Immature natural killer cell (primary cell): ENCODE measurements around the gene NOTCH3. TPM values are rescaled to one million over a fixed set of nuclear protein-coding genes. Genes with fewer than 3 reads are reported as not detected.

ENCODE experiments used
- DNase-seq, 3 donors: peaks; one replicate each; pipeline ENCODE4 v3.0.0; 2022; ENCODE audit warnings: mixed read lengths in 1 of 3
- H3K27ac Mint-ChIP-seq, 6 donors: one replicate each; pipeline ENCODE4 v1.8.0; 2020; ENCODE audit warnings: mixed read lengths in 6 of 6, mild to moderate bottlenecking in 5 of 6, inconsistent platforms in 4 of 6, moderate library complexity in 3 of 6
- H3K27me3 Mint-ChIP-seq, 3 donors: one replicate each; pipeline ENCODE4 v1.8.0; 2020 to 2021; ENCODE audit warnings: low read depth in 3 of 3, mild to moderate bottlenecking in 3 of 3, mixed read lengths in 3 of 3, moderate library complexity in 3 of 3, inconsistent platforms in 1 of 3
- H3K36me3 Mint-ChIP-seq, 3 donors: one replicate each; pipeline ENCODE4 v1.8.0; 2020; ENCODE audit warnings: mixed read lengths in 3 of 3, inconsistent platforms in 2 of 3, mild to moderate bottlenecking in 2 of 3
- H3K4me1 Mint-ChIP-seq, 2 donors: one replicate each; pipeline ENCODE4 v1.8.0; 2020; ENCODE audit warnings: inconsistent platforms in 2 of 2, mild to moderate bottlenecking in 2 of 2, mixed read lengths in 2 of 2, moderate library complexity in 1 of 2
- H3K4me3 Mint-ChIP-seq, 5 donors: one replicate each; pipeline ENCODE4 v1.8.0; 2020; ENCODE audit warnings: mild to moderate bottlenecking in 5 of 5, mixed read lengths in 5 of 5, inconsistent platforms in 3 of 5, moderate library complexity in 3 of 5
- H3K9me3 Mint-ChIP-seq, 6 donors: one replicate each; pipeline ENCODE4 v1.8.0; 2020; ENCODE audit warnings: mild to moderate bottlenecking in 6 of 6, mixed read lengths in 6 of 6, inconsistent platforms in 4 of 6, moderate library complexity in 3 of 6
- polyA plus RNA-seq, 3 donors: library from polyadenylated mRNA; unstranded; fragments of 300-500 nt; fragmentation: Illumina TruSeq; gene quantifications; one replicate each; pipeline ENCODE4 v1.2.3, GENCODE V29; 2021

Gene NOTCH3
- polyA plus RNA-seq, 3 donors from 2014 or later, result not detected

DNA sequence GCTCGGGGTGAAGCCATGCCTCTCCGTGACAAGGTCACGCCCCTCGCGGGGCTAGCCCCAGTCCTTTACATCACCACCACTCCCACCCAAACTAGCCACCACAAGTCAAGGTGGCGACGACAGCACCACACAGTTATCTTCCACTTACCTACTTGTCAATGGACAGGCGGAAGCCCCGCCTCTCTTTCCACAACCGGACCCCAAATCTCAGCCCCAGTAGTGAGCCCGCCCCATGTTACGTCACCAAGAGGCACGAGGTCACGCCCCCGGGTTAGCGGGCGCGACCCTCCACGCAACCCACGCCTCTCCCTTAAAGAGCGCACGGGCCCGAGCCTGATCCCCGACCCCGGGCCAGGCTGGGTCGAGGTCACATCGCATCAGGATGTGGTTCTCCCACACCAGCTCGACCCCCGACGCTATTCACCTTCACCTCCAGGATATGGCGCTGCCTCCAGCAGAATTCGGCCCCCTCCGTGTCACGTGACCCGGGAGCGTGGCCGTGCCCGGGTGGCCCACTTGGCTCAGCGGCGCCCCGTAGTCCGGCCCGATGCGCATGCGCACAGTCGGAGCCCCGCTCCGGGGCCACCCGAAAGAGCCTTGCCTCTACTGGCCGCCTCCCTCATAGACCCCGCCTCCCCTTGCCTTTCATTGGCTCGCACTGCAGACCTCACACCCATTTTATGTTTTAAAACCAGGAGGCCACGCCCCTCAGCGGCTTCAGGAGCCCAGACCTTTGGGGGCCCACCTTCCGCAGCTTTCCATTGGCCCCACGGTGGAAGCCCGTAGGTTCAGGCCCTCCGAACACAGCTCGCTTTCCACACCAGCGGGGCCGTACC, 75.3 kb downstream of the NOTCH3 start:
- Mint-ChIP-seq H3K4me3 (peak overlapping the region; percentile 97 to 100 (median 99)), H3K27me3 (peaks cover 7 to 17% (median 10%) of the 10 kb centered on the region in 3 donors), H3K4me1 (peaks cover 17 to 23% of the 10 kb centered on the region in 2 donors), H3K27ac (peak overlapping the region; percentile 97 to 100 (median 98)), H3K36me3 (peaks cover 4 to 7% (median 5%) of the 10 kb centered on the region in 3 donors), H3K9me3 (no peaks in the 10 kb centered on the region)
- peak; percentile 99 for DNase-seq

DNA sequence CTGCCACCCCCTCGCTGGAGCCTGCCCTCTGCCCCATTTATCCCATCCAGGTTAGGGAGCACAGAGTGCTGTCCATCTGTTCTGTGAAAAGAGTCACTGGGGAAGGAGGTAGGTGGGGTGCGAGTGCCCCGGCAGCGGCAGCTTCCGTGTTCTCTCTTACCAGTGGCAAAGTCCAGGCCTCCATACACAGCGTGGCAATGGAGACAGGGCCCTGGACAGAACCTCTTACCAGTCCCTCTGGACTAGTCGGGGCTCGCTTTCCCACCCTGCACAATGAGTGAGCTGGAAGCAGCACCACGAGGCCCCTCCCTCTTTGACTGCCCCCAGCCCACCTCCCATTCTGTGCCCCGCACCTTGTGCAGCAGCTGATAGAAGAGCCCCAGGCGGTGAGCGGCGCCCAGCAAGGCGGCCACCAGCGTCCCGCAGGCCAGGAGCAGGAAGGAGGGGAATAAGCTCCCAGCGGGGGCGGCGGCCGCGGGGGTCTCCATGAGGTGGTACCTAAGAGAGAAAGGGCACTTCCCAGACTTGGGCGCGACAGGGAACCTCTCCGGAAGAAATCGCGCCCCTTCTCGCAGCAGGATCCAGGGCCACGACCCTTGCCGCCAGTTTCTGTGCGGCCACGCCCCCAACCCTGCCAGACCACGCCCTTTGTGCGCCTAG, 76.1 kb downstream of the NOTCH3 start:
- Mint-ChIP-seq H3K4me1 (peaks cover 17 to 23% of the 10 kb centered on the region in 2 donors), H3K27ac (peak overlapping the region; percentile 97 to 100 (median 98)), H3K36me3 (peaks cover 4 to 7% (median 7%) of the 10 kb centered on the region in 3 donors)

DNA sequence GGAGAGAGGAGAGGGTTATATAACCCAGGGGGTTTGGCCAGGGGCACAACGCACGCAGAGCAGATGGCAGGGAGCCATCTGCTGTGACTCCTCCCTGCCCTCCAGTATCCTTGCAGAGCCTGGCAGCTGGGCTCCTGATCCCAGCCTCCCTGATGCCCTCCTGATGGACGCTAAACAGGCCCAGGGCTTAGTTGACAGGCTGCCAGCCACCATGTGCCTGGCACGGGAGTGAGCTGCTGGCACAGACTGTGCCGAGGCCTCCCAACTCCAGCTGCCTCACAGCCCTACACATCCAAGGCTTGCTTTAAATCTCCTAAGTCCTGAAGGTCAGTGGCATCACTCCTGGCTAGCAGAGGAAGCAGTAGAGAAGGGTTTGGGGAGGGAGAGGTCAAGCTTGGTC, 76.9 kb downstream of the NOTCH3 start:
- Mint-ChIP-seq H3K4me1 (peaks cover 17 to 23% of the 10 kb centered on the region in 2 donors), H3K27ac (peak overlapping the region; percentile 97 to 100 (median 98)), H3K4me3 (peak overlapping the region; percentile 97 to 100 (median 99)), H3K9me3 (no peaks in the 10 kb centered on the region), H3K27me3 (peaks cover 7 to 11% (median 10%) of the 10 kb centered on the region in 3 donors), H3K36me3 (peaks cover 4 to 9% (median 7%) of the 10 kb centered on the region in 3 donors)
- no peak for DNase-seq

More for the DNA sequence above, 76.1 kb downstream of the NOTCH3 start:
- H3K9me3 Mint-ChIP-seq, result no peaks in the 10 kb centered on the region
- peaks cover 7 to 17% (median 10%) of the 10 kb centered on the region in 3 donors for H3K27me3 Mint-ChIP-seq
- peak overlapping the region; percentile 97 to 100 (median 99) for H3K4me3 Mint-ChIP-seq
- DNase-seq, result peak in 1 of 3 donors; percentile 7

DNA sequence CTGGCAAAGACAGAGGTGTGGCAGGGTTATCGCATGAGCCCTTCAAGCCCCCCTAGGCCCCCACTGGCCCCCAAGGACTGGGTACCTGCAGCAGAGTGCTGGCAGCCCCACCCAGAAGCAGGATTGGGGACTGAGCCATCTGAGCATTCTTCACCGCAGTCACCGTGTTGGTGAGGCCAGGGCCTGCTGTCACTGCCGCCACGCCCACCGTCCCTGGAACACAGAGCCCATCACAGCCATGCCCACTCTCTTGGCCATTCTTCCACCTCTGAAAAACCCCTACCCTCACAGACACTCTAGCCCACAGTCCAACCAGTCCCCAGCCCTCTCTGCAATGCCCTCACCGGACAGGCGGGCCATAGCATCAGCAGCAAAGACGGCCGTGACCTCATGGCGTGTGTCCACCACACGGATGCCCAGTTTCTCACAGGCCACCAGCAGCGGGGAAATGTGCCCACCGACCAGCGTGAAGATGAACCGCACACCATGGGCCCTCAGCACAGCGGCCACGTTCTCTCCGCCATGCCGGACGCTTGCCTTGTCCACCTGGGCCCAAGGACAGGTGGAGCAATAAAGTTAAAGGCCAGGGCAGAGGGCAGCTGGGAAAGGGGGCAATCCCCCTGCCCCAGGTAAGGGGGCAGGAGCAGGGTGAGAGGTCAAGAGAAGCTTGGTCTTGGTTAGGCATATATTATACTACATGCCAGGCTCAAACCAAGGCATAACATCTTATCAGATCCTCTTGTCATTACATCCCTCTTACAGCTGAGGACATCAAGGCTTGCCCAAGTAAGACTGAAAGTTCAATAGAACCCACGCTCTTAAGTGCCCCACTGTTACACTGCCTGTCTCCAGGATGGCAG, 77.5 kb downstream of the NOTCH3 start:
- Mint-ChIP-seq H3K36me3 (peaks cover 9 to 15% (median 12%) of the 10 kb centered on the region in 3 donors), H3K27ac (peak overlapping the region in 2 of 6 donors; percentile 4 to 49), H3K9me3 (no peaks in the 10 kb centered on the region), H3K4me1 (peaks cover 17 to 23% of the 10 kb centered on the region in 2 donors), H3K27me3 (peaks cover 7 to 10% (median 10%) of the 10 kb centered on the region in 3 donors), H3K4me3 (peak overlapping the region; percentile 40 to 97 (median 41))
- DNase-seq, result no peak

DNA sequence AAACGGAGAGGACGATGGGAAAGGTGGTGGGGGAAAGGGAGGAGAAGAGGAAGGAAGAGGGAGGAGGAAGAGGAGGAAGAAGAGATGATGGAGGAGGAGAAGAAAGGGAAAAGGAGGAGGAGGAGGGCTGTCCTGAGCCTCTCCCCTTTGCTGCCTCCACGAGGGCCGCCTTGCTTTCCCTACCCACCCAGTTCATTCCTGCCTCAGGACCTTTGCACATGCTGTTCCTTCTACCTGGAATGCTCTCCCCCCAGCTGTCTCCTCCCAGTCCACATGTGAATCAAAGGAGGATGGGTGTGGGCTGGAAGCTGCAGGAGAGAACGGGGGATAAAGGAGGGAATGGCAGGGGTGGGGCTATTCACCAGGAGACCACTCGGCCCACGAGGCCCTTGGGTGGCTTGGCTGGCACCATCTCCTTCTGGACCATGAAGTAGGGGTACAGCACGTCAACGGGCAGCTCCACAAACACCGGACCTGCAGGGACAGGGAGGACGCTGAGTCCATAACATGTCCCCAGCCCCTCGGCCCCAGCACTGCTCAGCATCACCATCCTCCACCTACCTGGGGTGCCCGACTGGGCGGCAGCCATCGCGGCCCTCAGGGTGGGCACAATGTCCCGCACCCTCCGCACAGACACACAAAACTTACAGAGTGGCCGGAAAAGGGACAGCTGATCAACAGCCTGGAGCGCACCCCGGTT, 78.3 kb downstream of the NOTCH3 start:
- Mint-ChIP-seq H3K4me1 (peaks cover 17 to 23% of the 10 kb centered on the region in 2 donors), H3K27ac (peak overlapping the region in 1 of 6 donors; percentile 50), H3K4me3 (no peak overlapping the region), H3K36me3 (peaks cover 9 to 16% (median 15%) of the 10 kb centered on the region in 3 donors), H3K9me3 (no peaks in the 10 kb centered on the region), H3K27me3 (peaks cover 7 to 10% (median 10%) of the 10 kb centered on the region in 3 donors)
- DNase-seq, result no peak

DNA sequence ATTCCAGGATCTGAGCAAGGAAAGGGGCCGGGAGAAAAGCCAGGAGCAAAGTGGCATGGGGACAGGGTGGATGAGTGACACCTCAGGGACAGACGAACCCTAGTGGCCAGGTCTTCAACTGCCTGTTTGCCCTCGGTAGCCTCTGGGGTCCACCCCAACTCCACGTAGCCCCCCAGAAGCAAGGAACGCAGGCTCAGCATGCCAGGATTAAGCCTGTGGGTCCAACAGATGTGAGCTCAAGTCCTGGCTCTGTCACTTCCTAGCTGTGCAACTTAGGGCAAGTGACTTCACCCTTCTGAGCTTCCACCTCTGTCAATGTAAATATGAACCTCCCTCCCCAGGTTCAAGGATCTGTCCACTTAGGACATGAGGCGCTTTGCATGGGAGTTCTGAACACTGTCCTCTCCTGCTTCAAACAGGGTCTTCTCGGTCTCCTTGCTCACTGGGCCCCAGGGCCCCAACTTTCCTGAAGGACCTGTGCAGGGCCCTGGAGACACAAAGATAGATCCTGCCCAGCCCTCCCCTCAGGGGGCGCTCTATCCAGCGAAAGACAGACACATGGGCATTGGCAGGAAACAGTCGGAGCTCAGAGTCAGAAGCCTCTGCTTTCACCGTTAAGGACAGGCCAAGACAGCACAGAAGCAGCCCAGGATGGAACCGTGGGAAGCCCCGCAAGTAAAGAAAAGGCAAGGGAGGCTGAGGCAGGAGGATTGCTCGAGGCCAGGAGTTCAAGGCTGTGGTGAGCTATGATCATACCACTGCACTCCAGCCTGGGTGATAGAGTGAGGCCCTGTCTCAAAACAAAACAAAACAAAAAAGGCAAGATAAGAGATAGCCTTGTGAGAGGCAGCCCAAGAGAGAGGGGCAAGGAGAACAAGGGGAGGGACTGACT, 80.4 kb downstream of the NOTCH3 start:
- Mint-ChIP-seq H3K4me3 (no peak overlapping the region), H3K27ac (no peak overlapping the region), H3K27me3 (peaks cover 3 to 5% (median 4%) of the 10 kb centered on the region in 3 donors), H3K4me1 (peaks cover 14 to 17% of the 10 kb centered on the region in 2 donors), H3K36me3 (peaks cover 14 to 23% (median 15%) of the 10 kb centered on the region in 3 donors), H3K9me3 (no peaks in the 10 kb centered on the region)
- no peak for DNase-seq

DNA sequence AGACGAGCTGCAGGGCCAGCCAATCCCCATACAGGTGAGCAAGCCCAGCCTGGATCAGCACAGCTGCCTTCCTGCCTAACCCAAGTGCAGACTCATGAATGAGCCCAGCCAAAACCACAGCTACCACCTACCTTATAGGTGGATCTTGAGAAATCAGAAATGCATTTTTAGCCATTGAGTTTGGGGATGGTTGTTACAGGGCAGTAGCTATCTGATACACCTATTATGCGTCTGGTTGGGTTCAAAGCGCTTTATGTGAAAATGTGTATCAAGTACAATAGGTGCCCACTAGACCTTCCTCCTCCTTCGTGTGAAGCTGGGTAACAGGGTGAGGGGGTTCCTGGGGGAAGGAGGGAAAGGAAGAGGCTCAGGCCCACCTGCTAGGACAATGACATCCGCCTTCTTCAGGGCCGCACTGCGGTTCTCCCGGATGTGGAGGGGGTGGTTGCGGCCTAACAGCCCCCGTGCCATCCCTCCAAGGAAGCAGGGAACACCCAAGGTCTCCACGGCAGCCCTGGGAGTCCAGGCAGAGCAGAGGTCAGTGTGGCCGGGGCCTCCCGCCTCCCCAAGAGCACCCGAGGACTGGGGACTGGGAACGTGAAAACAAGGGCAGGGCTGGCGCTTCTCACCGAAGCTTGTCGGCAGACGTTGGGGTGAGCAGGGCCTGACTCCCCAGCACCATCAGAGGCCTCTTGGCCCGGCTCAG, 81.9 kb downstream of the NOTCH3 start:
- peaks cover 0 to 2% (median 0%) of the 10 kb centered on the region in 3 donors for H3K27me3 Mint-ChIP-seq
- no peak overlapping the region for H3K27ac Mint-ChIP-seq
- no peak overlapping the region for H3K4me3 Mint-ChIP-seq
- no peak for DNase-seq
- peaks cover under 1 to 2% of the 10 kb centered on the region in 2 donors for H3K4me1 Mint-ChIP-seq
- peaks cover 14 to 23% (median 15%) of the 10 kb centered on the region in 3 donors for H3K36me3 Mint-ChIP-seq
- H3K9me3 Mint-ChIP-seq, result no peaks in the 10 kb centered on the region

DNA sequence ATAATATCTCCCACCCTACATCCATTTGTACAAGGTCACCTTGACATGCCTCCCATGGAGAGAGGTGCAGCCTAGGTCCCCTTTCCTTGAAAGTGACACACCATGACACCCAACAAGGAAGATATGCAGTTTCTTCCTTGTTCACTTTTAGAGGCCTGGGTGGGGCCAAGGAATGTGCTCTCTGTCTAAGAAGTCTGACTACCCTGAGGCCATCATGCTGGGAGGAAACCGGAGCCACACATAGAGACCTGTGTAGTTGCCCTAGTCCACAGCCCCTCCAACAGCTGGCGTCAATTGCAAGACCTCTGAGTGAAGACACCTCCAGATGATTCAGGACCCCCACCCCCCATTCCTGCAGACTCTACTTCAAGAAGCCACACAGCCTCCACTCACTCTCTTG, 82.5 kb downstream of the NOTCH3 start:
- H3K4me3 Mint-ChIP-seq, result no peak overlapping the region

DNA sequence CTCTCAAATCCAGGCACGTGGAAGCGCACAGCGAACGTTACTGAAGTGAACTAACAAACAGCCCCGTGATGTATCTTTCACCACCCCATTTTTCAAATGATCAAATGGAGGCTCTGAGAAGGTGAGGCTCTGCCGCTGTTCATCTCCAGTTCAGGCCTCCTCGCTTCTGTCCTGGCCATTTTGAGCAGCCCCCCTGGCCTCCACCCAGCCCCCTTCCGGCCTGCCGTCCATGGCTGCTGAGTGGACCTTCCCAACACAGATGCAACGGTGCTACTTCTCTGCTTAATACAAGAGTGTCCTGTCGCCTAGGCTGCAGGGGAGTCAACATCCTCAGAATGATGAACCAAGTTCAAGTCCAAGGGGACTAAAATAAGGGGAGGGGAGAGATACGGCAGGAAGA, 83.9 kb downstream of the NOTCH3 start:
- no peak for DNase-seq
- H3K27ac Mint-ChIP-seq, result no peak overlapping the region
- no peak overlapping the region for H3K4me3 Mint-ChIP-seq
- peaks cover 14 to 23% (median 15%) of the 10 kb centered on the region in 3 donors for H3K36me3 Mint-ChIP-seq
- H3K27me3 Mint-ChIP-seq, result no peaks in the 10 kb centered on the region
- H3K9me3 Mint-ChIP-seq, result no peaks in the 10 kb centered on the region
- H3K4me1 Mint-ChIP-seq, result no peaks in the 10 kb centered on the region

More for the DNA sequence above, 82.5 kb downstream of the NOTCH3 start:
- Mint-ChIP-seq H3K9me3 (no peaks in the 10 kb centered on the region), H3K4me1 (no peaks in the 10 kb centered on the region), H3K36me3 (peaks cover 14 to 23% (median 15%) of the 10 kb centered on the region in 3 donors), H3K27me3 (peaks cover 0 to 2% (median 0%) of the 10 kb centered on the region in 3 donors), H3K27ac (peak overlapping the region in 1 of 6 donors; percentile 64)
- no peak for DNase-seq

DNA sequence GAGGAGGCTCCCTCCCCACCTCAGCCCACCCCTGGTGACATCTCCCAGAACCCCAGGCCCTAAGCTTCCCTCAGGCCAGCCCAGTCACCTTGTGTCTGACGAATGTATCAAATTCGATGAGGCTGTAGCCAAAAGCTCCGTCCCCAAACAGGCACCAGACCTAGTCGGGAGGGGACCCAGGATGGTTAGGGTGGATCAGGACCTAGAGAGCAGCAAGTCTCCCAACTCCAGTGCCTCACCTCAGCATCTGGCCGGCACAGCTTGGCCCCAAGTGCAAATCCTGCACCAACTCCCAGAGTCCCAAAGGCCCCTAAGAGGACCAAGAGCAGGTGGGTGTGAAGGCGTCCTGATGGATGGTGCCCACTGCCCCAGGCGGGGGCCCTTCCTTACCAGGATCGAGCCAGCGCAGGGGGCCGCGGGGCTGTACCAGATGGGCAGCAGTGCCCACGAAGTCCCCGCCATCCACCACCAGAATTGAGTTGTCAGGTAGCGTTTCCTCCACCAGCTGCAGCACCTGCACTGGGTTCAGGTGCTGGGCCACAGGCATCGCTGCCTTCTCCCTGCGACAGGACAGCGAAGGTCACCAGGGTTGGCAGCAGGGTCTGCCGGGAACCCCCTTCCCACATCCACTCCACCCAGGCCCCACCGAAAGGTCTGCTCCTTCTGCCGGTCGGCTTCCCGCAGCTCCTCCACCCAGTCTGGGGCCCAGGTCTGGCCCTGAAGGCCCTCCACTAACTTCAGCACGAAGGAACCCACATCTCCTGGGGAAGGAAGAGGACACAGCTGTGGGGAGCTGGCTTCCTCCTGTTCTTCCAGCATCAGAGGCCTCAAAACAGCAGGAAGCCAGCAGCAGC, 84.8 kb downstream of the NOTCH3 start:
- Mint-ChIP-seq H3K4me3 (no peak overlapping the region), H3K27me3 (no peaks in the 10 kb centered on the region), H3K9me3 (no peaks in the 10 kb centered on the region), H3K27ac (no peak overlapping the region), H3K36me3 (peaks cover 10 to 23% (median 14%) of the 10 kb centered on the region in 3 donors), H3K4me1 (no peaks in the 10 kb centered on the region)
- no peak for DNase-seq

DNA sequence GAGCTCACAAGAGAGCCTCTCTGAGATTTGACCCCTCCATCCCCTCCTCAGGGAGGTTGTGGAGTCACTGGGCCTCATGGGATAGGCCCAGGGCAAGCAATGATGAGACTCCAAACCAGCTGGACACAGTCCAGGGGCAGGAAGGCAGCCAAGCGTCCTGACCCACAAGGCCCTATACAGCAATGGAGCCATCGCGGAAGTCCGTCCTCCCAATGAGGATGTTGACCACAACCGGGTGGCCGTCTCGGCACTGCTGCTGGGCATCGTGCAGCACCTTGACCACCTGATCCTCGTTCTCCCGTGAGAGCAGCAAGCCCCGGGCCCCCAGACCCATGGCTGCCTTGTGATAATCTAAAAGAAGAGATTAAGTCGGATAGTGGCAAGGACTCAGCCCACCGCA, 85.7 kb downstream of the NOTCH3 start:
- Mint-ChIP-seq H3K9me3 (no peaks in the 10 kb centered on the region), H3K4me3 (no peak overlapping the region), H3K27ac (no peak overlapping the region), H3K4me1 (no peaks in the 10 kb centered on the region), H3K36me3 (peaks cover 8 to 16% (median 9%) of the 10 kb centered on the region in 3 donors), H3K27me3 (no peaks in the 10 kb centered on the region)
- DNase-seq, result no peak
